ENCODE data around the gene FRY. TPM values are rescaled to one million over a fixed set of nuclear protein-coding genes. Genes with fewer than 3 reads are reported as not detected.

Gene FRY
- total RNA-seq, 2 donors from 2014 or later: 32.0 to 45.4 TPM

GRCh38 chr13:32124743-32125142 is 93.2 kb downstream of the FRY start:
- H3K9me3 ChIP-seq: no peaks in the 10 kb centered on the region
- DNase-seq (peak in 1 of 4 donors; percentile 5), ATAC-seq (no peak)
- 91 to 97% methylated on average over 3 of the region's 3 CpGs for WGBS, 2 donors
- peaks cover 0 to 2% of the 10 kb centered on the region in 2 donors for H3K36me3 ChIP-seq (replicated peaks in 1 of 2; ENCODE audit: insufficient read depth in 1 of 2, low read depth in 2 of 2)
- H3K4me3 ChIP-seq: no peak overlapping the region
- H3K4me1 ChIP-seq: no peaks in the 10 kb centered on the region
- no peaks in the 10 kb centered on the region for H3K27me3 ChIP-seq
- TF ChIP-seq POLR2A (IDR thresholded peaks at IDR 0.05) (no peak), CTCF (IDR thresholded peaks at IDR 0.05) (no peak)
- no peak overlapping the region for H3K27ac ChIP-seq
- intact Hi-C loops (cut with DNase I): no loop called here

GRCh38 chr13:32125221-32125689 is 93.7 kb downstream of the FRY start:
- ATAC-seq: peak; percentile 40
- peak overlapping the region in 1 of 4 donors; percentile 11 for H3K27ac ChIP-seq
- 77 to 91% methylated on average over 4 of the region's 4 CpGs for WGBS, 2 donors

GRCh38 chr13:32125751-32126150 is 94.2 kb downstream of the FRY start:
- Histone ChIP-seq H3K4me3 (no peak overlapping the region), H3K27me3 (no peaks in the 10 kb centered on the region), H3K9me3 (no peaks in the 10 kb centered on the region), H3K4me1 (no peaks in the 10 kb centered on the region), H3K27ac (peak overlapping the region in 1 of 4 donors; percentile 11), H3K36me3 (replicated peaks in 1 of 2; ENCODE audit: insufficient read depth in 1 of 2, low read depth in 2 of 2) (peaks cover 0 to 2% of the 10 kb centered on the region in 2 donors)
- TF ChIP-seq CTCF (IDR thresholded peaks at IDR 0.05) (no peak), POLR2A (IDR thresholded peaks at IDR 0.05) (no peak)
- 81 to 93% methylated on average over 4 of the region's 4 CpGs for WGBS, 2 donors
- ATAC-seq: no peak
- intact Hi-C loops (cut with DNase I): no loop called here
- no peak for DNase-seq

More at GRCh38 chr13:32125221-32125689, 93.7 kb downstream of the FRY start:
- Histone ChIP-seq H3K4me1 (no peaks in the 10 kb centered on the region), H3K36me3 (replicated peaks in 1 of 2; ENCODE audit: insufficient read depth in 1 of 2, low read depth in 2 of 2) (peaks cover 0 to 2% of the 10 kb centered on the region in 2 donors), H3K27me3 (no peaks in the 10 kb centered on the region), H3K4me3 (no peak overlapping the region), H3K9me3 (no peaks in the 10 kb centered on the region)
- peak in 1 of 4 donors; percentile 25 for DNase-seq
- intact Hi-C loops (cut with DNase I): no loop called here
- TF ChIP-seq POLR2A (IDR thresholded peaks at IDR 0.05): no peak

GRCh38 chr13:32126278-32126677 is 94.7 kb downstream of the FRY start:
- no peak for ATAC-seq

GRCh38 chr13:32126756-32127155 is 95.2 kb downstream of the FRY start:
- no peak for ATAC-seq
- no peak overlapping the region for H3K4me3 ChIP-seq

More at GRCh38 chr13:32126278-32126677, 94.7 kb downstream of the FRY start:
- Histone ChIP-seq H3K27me3 (no peaks in the 10 kb centered on the region), H3K4me1 (no peaks in the 10 kb centered on the region), H3K9me3 (no peaks in the 10 kb centered on the region), H3K4me3 (no peak overlapping the region), H3K36me3 (replicated peaks in 1 of 2; ENCODE audit: insufficient read depth in 1 of 2, low read depth in 2 of 2) (peaks cover 0 to 2% of the 10 kb centered on the region in 2 donors), H3K27ac (no peak overlapping the region)
- no peak for DNase-seq
- intact Hi-C loops (cut with DNase I): no loop called here
- 88 to 89% methylated on average over 3 of the region's 3 CpGs for WGBS, 2 donors
- TF ChIP-seq POLR2A (IDR thresholded peaks at IDR 0.05): no peak
- TF ChIP-seq CTCF (IDR thresholded peaks at IDR 0.05): no peak

More at GRCh38 chr13:32126756-32127155, 95.2 kb downstream of the FRY start:
- DNase-seq: no peak
- Histone ChIP-seq H3K4me1 (no peaks in the 10 kb centered on the region), H3K27ac (no peak overlapping the region), H3K9me3 (no peaks in the 10 kb centered on the region), H3K27me3 (no peaks in the 10 kb centered on the region), H3K36me3 (replicated peaks in 1 of 2; ENCODE audit: insufficient read depth in 1 of 2, low read depth in 2 of 2) (peaks cover 0 to 2% of the 10 kb centered on the region in 2 donors)
- TF ChIP-seq POLR2A (IDR thresholded peaks at IDR 0.05) (no peak), CTCF (IDR thresholded peaks at IDR 0.05) (no peak)
- intact Hi-C loops (cut with DNase I): no loop called here
